H1 (cell line): Measurements from ENCODE around the gene TMEM200B. TPM values are rescaled to one million over a fixed set of nuclear protein-coding genes. Genes with fewer than 3 reads are reported as not detected.

ENCODE experiments used
- CTCF ChIA-PET: fragments of 300-600 bp; sonication (Branson Sonifier 250); formaldehyde crosslinking; loops from one replicate; lab custom pipeline; 2021; ENCODE audit not compliant: partially characterized antibody; lab: Charles Lee
- POLR2A ChIA-PET: fragments of 300-600 bp; sonication (Branson Sonifier 250); formaldehyde crosslinking; loops from one replicate; lab custom pipeline; 2021; ENCODE audit warnings: inconsistent platforms; ENCODE audit not compliant: partially characterized antibody; lab: Charles Lee
- DNase-seq, 2 experiments: peaks; one replicate each; pipeline versions ENCODE4 v3.0.0 to v3.0.0-alpha.2; 2010 to 2022; ENCODE audit warnings: low spot score in 2 of 2, low read depth in 1 of 2, mixed read lengths in 1 of 2
- FAIRE-seq: peaks from 2 replicates; lab custom pipeline; 2011; peaks lifted over from hg19 to GRCh38; lab: Jason Lieb, UNC
- H2AFZ ChIP-seq: 2 replicates; pipeline ENCODE4 v1.8.1; 2012; ENCODE audit warnings: low read length, inconsistent platforms
- H2AK5ac ChIP-seq: 2 replicates; pipeline ENCODE4 v1.6.1; 2013; ENCODE audit warnings: low read depth, low read length
- H2BK120ac ChIP-seq: replicated peaks from 2 replicates; pipeline ENCODE3; 2013; ENCODE audit warnings: low read depth, low read length, inconsistent platforms
- H2BK12ac ChIP-seq: 2 replicates; pipeline ENCODE4 v1.6.1; 2013; ENCODE audit warnings: low read depth, low read length
- H2BK15ac ChIP-seq: 2 replicates; pipeline ENCODE4 v1.6.1; 2013; ENCODE audit warnings: low read length
- H2BK20ac ChIP-seq: 2 replicates; pipeline ENCODE4 v1.6.1; 2013; ENCODE audit warnings: low read length
- H2BK5ac ChIP-seq: 2 replicates; pipeline ENCODE4 v1.6.1; 2013; ENCODE audit warnings: low read depth, low read length
- H3K14ac ChIP-seq: 2 replicates; pipeline ENCODE4 v1.6.1; 2013; ENCODE audit warnings: inconsistent platforms; ENCODE audit not compliant: insufficient read length
- H3K18ac ChIP-seq: 2 replicates; pipeline ENCODE4 v1.6.1; 2013; ENCODE audit warnings: low read length; ENCODE audit errors: extremely low read depth
- H3K23ac ChIP-seq: 2 replicates; pipeline ENCODE4 v1.6.1; 2013; ENCODE audit warnings: inconsistent platforms; ENCODE audit not compliant: insufficient read length
- H3K23me2 ChIP-seq: 2 replicates; pipeline ENCODE4 v1.6.1; 2013; ENCODE audit warnings: low read depth, low read length
- H3K27ac ChIP-seq: 2 replicates; pipeline ENCODE4 v1.6.1; 2011; ENCODE audit warnings: low read depth, low read length, inconsistent platforms
- H3K27me3 ChIP-seq, 4 experiments: replicated peaks in 1 of 4; 1 replicate in 1 of 4; 2 replicates in 3 of 4; pipeline versions ENCODE4 v1.6.1 to v1.8.1; 2011 to 2013; ENCODE audit warnings: low read length in 3 of 4, mild to moderate bottlenecking in 3 of 4, inconsistent platforms in 2 of 4, mixed read lengths in 2 of 4, moderate library complexity in 1 of 4; ENCODE audit not compliant: control insufficient read depth in 3 of 4, insufficient read depth in 3 of 4; ENCODE audit errors: extremely low read depth in 1 of 4
- H3K36me3 ChIP-seq, 4 experiments: 2 replicates each; pipeline versions ENCODE4 v1.6.1 to v1.8.1; 2011 to 2013; ENCODE audit warnings: mild to moderate bottlenecking in 4 of 4, low read length in 3 of 4, moderate library complexity in 2 of 4, control low read depth in 1 of 4, inconsistent platforms in 1 of 4; ENCODE audit not compliant: insufficient read depth in 4 of 4, control insufficient read depth in 2 of 4
- H3K4ac ChIP-seq: replicated peaks from 2 replicates; pipeline ENCODE3; 2013; ENCODE audit warnings: low read length, low read depth, mixed read lengths, inconsistent platforms; ENCODE audit not compliant: insufficient read length
- H3K4me1 ChIP-seq, 4 experiments: replicated peaks in 1 of 4; 1 replicate in 1 of 4; 2 replicates in 3 of 4; pipeline versions ENCODE4 v1.6.1 to v1.8.1; 2011 to 2013; ENCODE audit warnings: low read length in 3 of 4, inconsistent platforms in 2 of 4, mixed read lengths in 1 of 4; ENCODE audit not compliant: insufficient read depth in 4 of 4, control insufficient read depth in 3 of 4
- H3K4me2 ChIP-seq, 2 experiments: 2 replicates each; pipeline versions ENCODE4 v1.6.1 to v1.8.1; 2011 to 2013; ENCODE audit warnings: low read depth in 2 of 2, low read length in 2 of 2, control low read depth in 1 of 2, inconsistent platforms in 1 of 2, mild to moderate bottlenecking in 1 of 2; ENCODE audit not compliant: insufficient read depth in 1 of 2
- H3K4me3 ChIP-seq, 4 experiments: fragments of 200-600, 300-600 bp in 1 of 4; sonication (generic), shearing (Covaris generic), sonication (Bioruptor Twin) in 1 of 4; 2 replicates each; pipeline versions ENCODE4 v1.5.1 to v1.8.1; 2011 to 2016; ENCODE audit warnings: low read length in 4 of 4, low read depth in 3 of 4, control low read depth in 2 of 4, inconsistent platforms in 2 of 4, mild to moderate bottlenecking in 2 of 4, mixed read lengths in 1 of 4, moderate library complexity in 1 of 4; ENCODE audit not compliant: insufficient read depth in 2 of 4; ENCODE audit errors: extremely low read depth in 1 of 4
- H3K56ac ChIP-seq: replicated peaks from 2 replicates; pipeline ENCODE3; 2013; ENCODE audit warnings: low read depth, mild to moderate bottlenecking, mixed read lengths, low read length, inconsistent platforms; ENCODE audit not compliant: insufficient read length
- H3K79me1 ChIP-seq: 2 replicates; pipeline ENCODE4 v1.6.1; 2013; ENCODE audit warnings: low read depth, low read length, control low read depth
- H3K79me2 ChIP-seq, 2 experiments: 2 replicates each; pipeline versions ENCODE4 v1.6.1 to v1.8.1; 2012 to 2013; ENCODE audit warnings: low read length in 2 of 2, mild to moderate bottlenecking in 2 of 2, inconsistent platforms in 1 of 2; ENCODE audit not compliant: insufficient read depth in 2 of 2, control insufficient read depth in 1 of 2
- H3K9ac ChIP-seq, 4 experiments: replicated peaks in 1 of 4; 1 replicate in 1 of 4; 2 replicates in 3 of 4; pipeline versions ENCODE4 v1.6.1 to v1.8.1; 2011 to 2013; ENCODE audit warnings: low read depth in 3 of 4, low read length in 3 of 4, control low read depth in 2 of 4, mild to moderate bottlenecking in 2 of 4, moderate library complexity in 2 of 4, inconsistent platforms in 1 of 4; ENCODE audit errors: extremely low read depth in 1 of 4
- H3K9me3 ChIP-seq, 2 experiments: 2 replicates each; pipeline versions ENCODE4 v1.6.1 to v1.8.1; 2012 to 2013; ENCODE audit warnings: mild to moderate bottlenecking in 2 of 2, moderate library complexity in 2 of 2, control low read depth in 1 of 2, inconsistent platforms in 1 of 2, low read depth in 1 of 2, low read length in 1 of 2, mixed read lengths in 1 of 2; ENCODE audit not compliant: insufficient read depth in 2 of 2
- H4K20me1 ChIP-seq, 2 experiments: replicated peaks in 1 of 2; 2 replicates each; pipeline versions ENCODE3 to v1.8.1; 2011 to 2013; ENCODE audit warnings: inconsistent platforms in 2 of 2, low read length in 2 of 2, mild to moderate bottlenecking in 1 of 2; ENCODE audit not compliant: insufficient read depth in 2 of 2, control insufficient read depth in 1 of 2
- H4K5ac ChIP-seq: 2 replicates; pipeline ENCODE4 v1.6.1; 2013; ENCODE audit warnings: low read length, low read depth, mixed read lengths, inconsistent platforms; ENCODE audit not compliant: insufficient read length
- H4K8ac ChIP-seq: 2 replicates; pipeline ENCODE4 v1.8.0; 2013; ENCODE audit warnings: mild to moderate bottlenecking, moderate library complexity, low read length, inconsistent platforms; ENCODE audit not compliant: insufficient read depth; ENCODE audit errors: extremely low read depth
- H4K91ac ChIP-seq: replicated peaks from 2 replicates; pipeline ENCODE3; 2013; ENCODE audit warnings: low read length, mixed read lengths, inconsistent platforms; ENCODE audit not compliant: insufficient read length
- BRCA1 ChIP-seq: IDR thresholded peaks from 2 replicates; pipeline ENCODE4 v1.6.1; 2012; ENCODE audit warnings: low read depth, low read length, improper control_type of control experiment
- CBX5 ChIP-seq: fragments of 300-800, 300-1000 bp; sonication (generic); IDR thresholded peaks from 2 replicates; pipeline ENCODE4 v1.7.1; 2016; ENCODE audit warnings: antibody characterized with exemption, low read length, low read depth
- CBX8 ChIP-seq: fragments of 300-800, 300-1000 bp; sonication (generic); IDR thresholded peaks from 2 replicates; pipeline ENCODE4 v1.7.1; 2016; ENCODE audit warnings: low read depth, low read length, borderline replicate concordance
- GTF2F1 ChIP-seq: IDR thresholded peaks from 2 replicates; pipeline ENCODE4 v1.6.1; 2012; ENCODE audit warnings: low read depth, low read length, improper control_type of control experiment, borderline replicate concordance
- HDAC2 ChIP-seq, 2 experiments: fragments of 300-600 bp in 1 of 2; sonication (generic) in 1 of 2; IDR thresholded peaks; 2 replicates each; pipeline ENCODE4 v1.6.1; 2011 to 2012; ENCODE audit warnings: low read depth in 2 of 2, low read length in 2 of 2, mild to moderate bottlenecking in 2 of 2, moderate library complexity in 2 of 2, borderline replicate concordance in 1 of 2, inconsistent platforms in 1 of 2
- MAFK ChIP-seq: IDR thresholded peaks from 2 replicates; pipeline ENCODE4 v1.6.1; 2012; ENCODE audit warnings: low read depth, mild to moderate bottlenecking, improper control_type of control experiment, low read length
- RXRA ChIP-seq: IDR thresholded peaks from 2 replicates; pipeline ENCODE4 v1.6.1; 2011; ENCODE audit warnings: low read depth, mild to moderate bottlenecking, low read length, moderate library complexity; ENCODE audit not compliant: insufficient read depth
- TBP ChIP-seq: IDR thresholded peaks from 2 replicates; pipeline ENCODE4 v1.6.1; 2011; ENCODE audit warnings: low read depth, low read length, improper control_type of control experiment
- TCF12 ChIP-seq: IDR thresholded peaks from 2 replicates; pipeline ENCODE4 v1.6.1; 2011; ENCODE audit warnings: low read depth, mild to moderate bottlenecking, low read length
- YY1 ChIP-seq: IDR thresholded peaks from 2 replicates; pipeline ENCODE4 v1.6.1; 2011; ENCODE audit warnings: low read depth, mild to moderate bottlenecking, low read length
- WGBS, 2 experiments: shearing (Covaris generic) in 1 of 2; methylation state at CpG; one replicate each; pipeline versions ENCODE4 v1.1.6 to v1.1.7; 2013 to 2015; ENCODE audit warnings: low lambda C conversion rate in 2 of 2, mixed read lengths in 2 of 2, inconsistent platforms in 1 of 2, low coverage in 1 of 2, missing lambda C conversion rate in 1 of 2; ENCODE audit not compliant: insufficient replicate concordance in 2 of 2, insufficient coverage in 1 of 2, insufficient read length in 1 of 2; ENCODE audit errors: extremely low coverage in 1 of 2, missing lambda C conversion rate in 1 of 2; 5-methylcytosine and 5-hydroxymethylcytosine counted together
- polyA plus RNA-seq, 7 experiments: library from polyadenylated mRNA; depleted of rRNA in 3 of 7; stranded (reverse) in 5 of 7; unstranded in 2 of 7; fragments of >200 nt in 5 of 7; fragments of 200-250 nt in 2 of 7; gene quantifications; 1 replicate in 5 of 7; 2 replicates in 1 of 7; 4 replicates in 1 of 7; pipeline versions ENCODE4 v1.2.1 to v1.2.3, GENCODE V29; 2011 to 2013; ENCODE audit warnings: missing spikeins in 2 of 7, mixed read lengths in 2 of 7
- total RNA-seq: library from RNA; stranded (reverse); fragmentation: NEBNext Ultra II Directional; extraction: Animal tissue kit (Norgen Biotek cat#: 25700); gene quantifications from 2 replicates; pipeline ENCODE4 v1.2.1, GENCODE V29; 2021
- TF ChIP-seq, protein P1 (sequence below): IDR thresholded peaks from 2 replicates; pipeline ENCODE4 v1.6.1; 2012; ENCODE audit warnings: inconsistent platforms
- TF ChIP-seq, protein P2 (sequence below): IDR thresholded peaks from 2 replicates; pipeline ENCODE4 v1.6.1; 2011; ENCODE audit warnings: low read length, improper control_type of control experiment

The TMEM200B gene
- total and polyA plus RNA-seq, 2 of the 8 experiments (the other 6 are each of a cell fraction or from before 2014, with no cell fraction given): 4.9 to 11.0 TPM

DNA sequence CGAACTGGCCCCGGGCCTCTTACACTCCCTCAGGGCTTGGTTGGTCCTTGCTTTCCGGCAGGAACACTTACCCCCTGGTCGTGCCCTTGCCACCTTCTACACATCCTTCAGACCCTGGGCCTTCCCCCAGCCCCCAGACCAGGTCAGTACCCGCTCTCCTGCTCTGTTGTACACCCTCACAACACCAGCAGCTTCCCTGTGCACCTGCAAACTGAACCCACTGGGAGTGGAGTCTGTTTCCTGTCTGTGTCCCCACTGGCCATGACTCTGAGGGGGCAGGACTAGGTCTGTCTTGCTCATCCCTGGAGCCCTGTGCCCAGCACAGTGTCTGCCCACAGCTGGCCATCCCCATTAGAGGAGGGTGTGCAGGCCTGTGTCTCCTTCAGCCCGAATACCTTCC lies 2.1 kb upstream of the TMEM200B start:
- H4K5ac ChIP-seq: no peak overlapping the region
- no peaks in the 10 kb centered on the region for H3K9me3 ChIP-seq
- no peak overlapping the region for H3K14ac ChIP-seq
- H2BK15ac ChIP-seq: peak overlapping the region; percentile 99
- peak overlapping the region; percentile 95 for H4K91ac ChIP-seq
- H4K8ac ChIP-seq: peak overlapping the region; percentile 45
- no peak overlapping the region for H2BK120ac ChIP-seq
- no peaks in the 10 kb centered on the region for H3K36me3 ChIP-seq
- peak overlapping the region; percentile 96 for H2BK12ac ChIP-seq
- 73% methylated on average over 6 of the region's 6 CpGs; no CpG with 5 or more reads in 1 of the 2 experiments for WGBS, 2 experiments
- peak overlapping the region; percentile 48; the same call in 1 of the 2 replicates for H3K18ac ChIP-seq
- no peak for DNase-seq
- H3K4ac ChIP-seq: peak overlapping the region; percentile 44
- ChIA-PET POLR2A (interaction anchor here (0.8 to 6.9 kb wide), 7 partner anchors 9 to 223 kb away, joined by 3 to 77 read pairs (median 4); partner anchors contain the start of gene SRSF4), CTCF (interaction anchor here (0.9 to 2.0 kb wide), 7 partner anchors 32 to 249 kb away, joined by 3 to 10 read pairs (median 3); partner anchors contain the start of gene SRSF4)
- H4K20me1 ChIP-seq: peaks cover 0 to 2% of the 10 kb centered on the region in 2 experiments
- H2BK5ac ChIP-seq: no peak overlapping the region; the same call in 1 of the 2 replicates
- peak overlapping the region in 1 of 2 experiments; percentile 91; a peak in 1 of 4 replicates for H3K4me2 ChIP-seq
- FAIRE-seq: no peak
- H3K4me1 ChIP-seq: peaks cover 0 to 19% (median 9%) of the 10 kb centered on the region in 4 experiments; a peak in 6 of 7 replicates
- H3K4me3 ChIP-seq: no peak overlapping the region
- no peak overlapping the region for H3K9ac ChIP-seq
- H3K23me2 ChIP-seq: peaks cover 30% of the 10 kb centered on the region; the same call in 1 of the 2 replicates
- no peak overlapping the region for H3K56ac ChIP-seq
- no peak overlapping the region for H3K27ac ChIP-seq
- no peaks in the 10 kb centered on the region for H3K79me1 ChIP-seq
- no peaks in the 10 kb centered on the region for H3K79me2 ChIP-seq
- no peak overlapping the region for H3K23ac ChIP-seq
- H3K27me3 ChIP-seq: peaks cover 0 to 37% (median 22%) of the 10 kb centered on the region in 4 experiments; a peak in 6 of 7 replicates
- H2BK20ac ChIP-seq: 0 out of 2 replicates have a peak overlapping the region, but pooled peaks have one; percentile 90
- H2AFZ ChIP-seq: no peak overlapping the region
- peak overlapping the region; percentile 78; the same call in 1 of the 2 replicates for H2AK5ac ChIP-seq
- no peak for TF ChIP-seq RXRA
- TF ChIP-seq, protein P1, sequence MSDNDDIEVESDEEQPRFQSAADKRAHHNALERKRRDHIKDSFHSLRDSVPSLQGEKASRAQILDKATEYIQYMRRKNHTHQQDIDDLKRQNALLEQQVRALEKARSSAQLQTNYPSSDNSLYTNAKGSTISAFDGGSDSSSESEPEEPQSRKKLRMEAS: no peak
- TF ChIP-seq, protein P2, sequence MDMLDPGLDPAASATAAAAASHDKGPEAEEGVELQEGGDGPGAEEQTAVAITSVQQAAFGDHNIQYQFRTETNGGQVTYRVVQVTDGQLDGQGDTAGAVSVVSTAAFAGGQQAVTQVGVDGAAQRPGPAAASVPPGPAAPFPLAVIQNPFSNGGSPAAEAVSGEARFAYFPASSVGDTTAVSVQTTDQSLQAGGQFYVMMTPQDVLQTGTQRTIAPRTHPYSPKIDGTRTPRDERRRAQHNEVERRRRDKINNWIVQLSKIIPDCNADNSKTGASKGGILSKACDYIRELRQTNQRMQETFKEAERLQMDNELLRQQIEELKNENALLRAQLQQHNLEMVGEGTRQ: no peak
- no peak for TF ChIP-seq HDAC2 (IDR thresholded peaks at IDR 0.05; ENCODE audit: borderline replicate concordance in 1 of 2, low read depth in 2 of 2, low read length in 2 of 2)
- no peak for TF ChIP-seq TCF12
- TF ChIP-seq CBX8: no peak
- TF ChIP-seq YY1: no peak
- no peak for TF ChIP-seq CBX5
- TF ChIP-seq BRCA1: no peak
- no peak for TF ChIP-seq GTF2F1
- TF ChIP-seq TBP: no peak
- no peak for TF ChIP-seq MAFK
